Measurements from ENCODE around the gene SCYGR7.

Gene SCYGR7

GRCh38 chr2:227703280-227703732 is 24.8 kb upstream of the SCYGR7 start:
- H3K27me3 ChIP-seq: peaks cover 3% of the 10 kb centered on the region
- no peaks in the 10 kb centered on the region for H3K4me1 ChIP-seq (ENCODE audit: control insufficient read depth in 1 of 2, insufficient read depth in 1 of 2, low read depth in 1 of 2, low read length in 1 of 2)
- TF ChIP-seq CTCF (IDR thresholded peaks at IDR 0.05): no peak
- no peaks in the 10 kb centered on the region for H3K9me3 ChIP-seq
- no peaks in the 10 kb centered on the region for H3K36me3 ChIP-seq
- no peak overlapping the region for H3K4me3 ChIP-seq (ENCODE audit: low read depth in 1 of 2, low read length in 1 of 2)
- no peak overlapping the region for H3K27ac ChIP-seq

- Histone ChIP-seq H3K27ac (no peak overlapping the region), H3K4me1 (ENCODE audit: control insufficient read depth in 1 of 2, insufficient read depth in 1 of 2, low read depth in 1 of 2, low read length in 1 of 2) (no peaks in the 10 kb centered on the region), H3K36me3 (no peaks in the 10 kb centered on the region), H3K4me3 (ENCODE audit: low read depth in 1 of 2, low read length in 1 of 2) (no peak overlapping the region), H3K27me3 (peaks cover 3% of the 10 kb centered on the region), H3K9me3 (no peaks in the 10 kb centered on the region)
- no peak for TF ChIP-seq CTCF (IDR thresholded peaks at IDR 0.05)
Measured at GRCh38 chr2:227703961-227704360, 24.2 kb upstream of the SCYGR7 start.

- no peak for TF ChIP-seq CTCF (IDR thresholded peaks at IDR 0.05)
- no peaks in the 10 kb centered on the region for H3K9me3 ChIP-seq
- H3K4me1 ChIP-seq (ENCODE audit: control insufficient read depth in 1 of 2, insufficient read depth in 1 of 2, low read depth in 1 of 2, low read length in 1 of 2): no peaks in the 10 kb centered on the region
- H3K27ac ChIP-seq: no peak overlapping the region
- H3K4me3 ChIP-seq (ENCODE audit: low read depth in 1 of 2, low read length in 1 of 2): no peak overlapping the region
- peaks cover 3% of the 10 kb centered on the region for H3K27me3 ChIP-seq
- no peaks in the 10 kb centered on the region for H3K36me3 ChIP-seq
Measured at GRCh38 chr2:227706859-227707258, 21.3 kb upstream of the SCYGR7 start.

GRCh38 chr2:227707390-227707789 is 20.7 kb upstream of the SCYGR7 start:
- no peak overlapping the region for H3K27ac ChIP-seq
- no peaks in the 10 kb centered on the region for H3K9me3 ChIP-seq
- H3K4me3 ChIP-seq (ENCODE audit: low read depth in 1 of 2, low read length in 1 of 2): no peak overlapping the region
- no peaks in the 10 kb centered on the region for H3K4me1 ChIP-seq (ENCODE audit: control insufficient read depth in 1 of 2, insufficient read depth in 1 of 2, low read depth in 1 of 2, low read length in 1 of 2)
- TF ChIP-seq CTCF (IDR thresholded peaks at IDR 0.05): no peak
- H3K36me3 ChIP-seq: no peaks in the 10 kb centered on the region
- peaks cover 3% of the 10 kb centered on the region for H3K27me3 ChIP-seq

- no peaks in the 10 kb centered on the region for H3K4me1 ChIP-seq (ENCODE audit: control insufficient read depth in 1 of 2, insufficient read depth in 1 of 2, low read depth in 1 of 2, low read length in 1 of 2)
- H3K27me3 ChIP-seq: peaks cover 7% of the 10 kb centered on the region
- H3K4me3 ChIP-seq (ENCODE audit: low read depth in 1 of 2, low read length in 1 of 2): no peak overlapping the region
- H3K36me3 ChIP-seq: no peaks in the 10 kb centered on the region
- H3K27ac ChIP-seq: no peak overlapping the region
- no peaks in the 10 kb centered on the region for H3K9me3 ChIP-seq
- TF ChIP-seq CTCF (IDR thresholded peaks at IDR 0.05): no peak
Measured at GRCh38 chr2:227710986-227711385, 17.1 kb upstream of the SCYGR7 start.

- no peak for TF ChIP-seq CTCF (IDR thresholded peaks at IDR 0.05)
- Histone ChIP-seq H3K27me3 (peaks cover 30% of the 10 kb centered on the region), H3K27ac (no peak overlapping the region), H3K4me3 (ENCODE audit: low read depth in 1 of 2, low read length in 1 of 2) (no peak overlapping the region), H3K4me1 (ENCODE audit: control insufficient read depth in 1 of 2, insufficient read depth in 1 of 2, low read depth in 1 of 2, low read length in 1 of 2) (no peaks in the 10 kb centered on the region), H3K36me3 (no peaks in the 10 kb centered on the region), H3K9me3 (no peaks in the 10 kb centered on the region)
Measured at GRCh38 chr2:227713291-227713690, 14.8 kb upstream of the SCYGR7 start.

All from neutrophil (primary cell).